ENCODE data around the gene TFF2. TPM values are rescaled to one million over a fixed set of nuclear protein-coding genes. Genes with fewer than 3 reads are reported as not detected.
A peak's percentile ranks its signal among the peaks of the same experiment; 100 is the strongest.

TFF2 gene
- total and polyA plus RNA-seq, 10 donors, result 0.14 TPM; not detected in 9

GRCh38 chr21:42370894-42371654, 20.3 kb upstream of the TFF2 start:
- Histone ChIP-seq H3K4me3 (no peak overlapping the region), H3K27ac (no peak overlapping the region), H3K36me3 (no peaks in the 10 kb centered on the region), H3K9me3 (no peaks in the 10 kb centered on the region), H3K4me1 (no peaks in the 10 kb centered on the region), H3K27me3 (replicated peaks in 1 of 7) (peaks cover 0 to 41% (median 0%) of the 10 kb centered on the region in 7 donors)
- DNase-seq, result peak; percentile 67
- TF ChIP-seq POLR2AphosphoS5 (IDR thresholded peaks at IDR 0.05) (no peak), CTCF (IDR thresholded peaks at IDR 0.05 in 8 of 11, conservative IDR thresholded peaks at IDR 0.05 in 3 of 11) (no peak), POLR2A (IDR thresholded peaks at IDR 0.05) (no peak)
- intact Hi-C loops (cut with DNase I; ENCODE audit: low total_unique reads), result no loop called here
- WGBS, 5 donors, result 79 to 84% (median 80%) methylated on average over 18 of the region's 18 CpGs

GRCh38 chr21:42369821-42370220, 19.0 kb upstream of the TFF2 start:
- intact Hi-C loops (cut with DNase I; ENCODE audit: low total_unique reads), result no loop called here
- Histone ChIP-seq H3K27me3 (replicated peaks in 1 of 7) (peaks cover 0 to 37% (median 0%) of the 10 kb centered on the region in 7 donors), H3K27ac (no peak overlapping the region), H3K9me3 (no peaks in the 10 kb centered on the region), H3K4me1 (no peaks in the 10 kb centered on the region), H3K36me3 (no peaks in the 10 kb centered on the region), H3K4me3 (no peak overlapping the region)
- WGBS, 5 donors, result 69 to 94% (median 79%) methylated on average over 2 to 16 of the region's 16 CpGs
- DNase-seq, result no peak
- TF ChIP-seq POLR2AphosphoS5 (IDR thresholded peaks at IDR 0.05) (no peak), POLR2A (IDR thresholded peaks at IDR 0.05) (no peak), CTCF (IDR thresholded peaks at IDR 0.05 in 8 of 11, conservative IDR thresholded peaks at IDR 0.05 in 3 of 11) (no peak)

- Histone ChIP-seq H3K27ac (no peak overlapping the region), H3K36me3 (no peaks in the 10 kb centered on the region), H3K27me3 (replicated peaks in 1 of 7) (peaks cover 0 to 50% (median 5%) of the 10 kb centered on the region in 7 donors), H3K4me3 (no peak overlapping the region), H3K4me1 (no peaks in the 10 kb centered on the region), H3K9me3 (no peaks in the 10 kb centered on the region)
- 82 to 87% (median 83%) methylated on average over 14 of the region's 14 CpGs for WGBS, 5 donors
- DNase-seq, result no peak
- intact Hi-C loops (cut with DNase I; ENCODE audit: low total_unique reads), result no loop called here
- no peak for TF ChIP-seq CTCF (IDR thresholded peaks at IDR 0.05 in 8 of 11, conservative IDR thresholded peaks at IDR 0.05 in 3 of 11)
- no peak for TF ChIP-seq POLR2AphosphoS5 (IDR thresholded peaks at IDR 0.05)
Measured at GRCh38 chr21:42367367-42368165, 16.8 kb upstream of the TFF2 start.

Data from spleen (tissue), 11 donors.